RWPE1 (cell line): ENCODE results near the gene TAF1C.

ENCODE experiments used
- CTCF ChIA-PET: fragments of 350-600 bp; sonication (Branson Sonifier 250); formaldehyde crosslinking; extraction: SDS; loops from one replicate; lab custom pipeline; 2021; lab: Yijun Ruan, JAX
- POLR2A ChIA-PET: fragments of 400-600 bp; formaldehyde crosslinking; extraction: SDS; loops from one replicate; lab custom pipeline; 2020; ENCODE audit warnings: antibody characterized with exemption; ENCODE audit not compliant: low non-redundant PET; lab: Yijun Ruan, JAX
- DNase-seq: peaks from one replicate; pipeline ENCODE4 v3.0.0; 2012; ENCODE audit warnings: low spot score
- H3K27ac ChIP-seq: fragments of 450-650 bp; 2 replicates; pipeline ENCODE4 v1.5.1; 2017
- TF ChIP-seq, protein P1 (sequence below): fragments of 450-650 bp; conservative IDR thresholded peaks from 2 replicates; pipeline ENCODE4 v1.5.1; 2017; ENCODE audit warnings: low read depth, mild to moderate bottlenecking

TAF1C gene

DNA sequence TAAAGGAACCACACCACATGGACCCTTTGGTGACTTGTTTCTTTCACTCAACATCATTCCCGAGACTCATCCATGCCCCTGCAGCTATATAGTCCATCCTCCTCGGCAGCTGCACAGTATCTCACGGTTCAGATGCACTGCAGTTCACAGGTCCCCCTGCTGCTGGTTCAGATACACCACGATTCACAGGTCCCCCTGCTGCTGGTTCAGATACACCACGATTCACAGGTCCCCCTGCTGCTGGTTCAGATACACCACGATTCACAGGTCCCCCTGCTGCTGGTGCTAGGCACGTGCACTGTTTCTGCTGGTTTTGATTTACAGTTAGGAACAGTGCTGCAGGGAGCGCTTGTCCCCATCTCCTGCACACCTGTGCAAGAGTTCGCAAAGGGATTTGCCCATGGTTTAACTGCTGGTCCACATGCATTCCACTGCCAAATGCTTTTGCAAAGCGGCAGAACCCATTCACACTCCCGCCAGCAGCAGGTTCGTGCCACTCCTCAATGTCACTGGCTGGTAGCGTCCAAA lies 45.6 kb downstream of the TAF1C start:
- TF ChIP-seq, protein P1, sequence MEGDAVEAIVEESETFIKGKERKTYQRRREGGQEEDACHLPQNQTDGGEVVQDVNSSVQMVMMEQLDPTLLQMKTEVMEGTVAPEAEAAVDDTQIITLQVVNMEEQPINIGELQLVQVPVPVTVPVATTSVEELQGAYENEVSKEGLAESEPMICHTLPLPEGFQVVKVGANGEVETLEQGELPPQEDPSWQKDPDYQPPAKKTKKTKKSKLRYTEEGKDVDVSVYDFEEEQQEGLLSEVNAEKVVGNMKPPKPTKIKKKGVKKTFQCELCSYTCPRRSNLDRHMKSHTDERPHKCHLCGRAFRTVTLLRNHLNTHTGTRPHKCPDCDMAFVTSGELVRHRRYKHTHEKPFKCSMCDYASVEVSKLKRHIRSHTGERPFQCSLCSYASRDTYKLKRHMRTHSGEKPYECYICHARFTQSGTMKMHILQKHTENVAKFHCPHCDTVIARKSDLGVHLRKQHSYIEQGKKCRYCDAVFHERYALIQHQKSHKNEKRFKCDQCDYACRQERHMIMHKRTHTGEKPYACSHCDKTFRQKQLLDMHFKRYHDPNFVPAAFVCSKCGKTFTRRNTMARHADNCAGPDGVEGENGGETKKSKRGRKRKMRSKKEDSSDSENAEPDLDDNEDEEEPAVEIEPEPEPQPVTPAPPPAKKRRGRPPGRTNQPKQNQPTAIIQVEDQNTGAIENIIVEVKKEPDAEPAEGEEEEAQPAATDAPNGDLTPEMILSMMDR = no peak
- H3K27ac ChIP-seq = no peak overlapping the region
- ChIA-PET POLR2A (no interaction called here), CTCF (interaction anchor here (0.6 kb wide), 1 partner anchor 146 kb away, joined by 4 read pairs; no protein-coding TSS in a partner anchor)
- DNase-seq = no peak

DNA sequence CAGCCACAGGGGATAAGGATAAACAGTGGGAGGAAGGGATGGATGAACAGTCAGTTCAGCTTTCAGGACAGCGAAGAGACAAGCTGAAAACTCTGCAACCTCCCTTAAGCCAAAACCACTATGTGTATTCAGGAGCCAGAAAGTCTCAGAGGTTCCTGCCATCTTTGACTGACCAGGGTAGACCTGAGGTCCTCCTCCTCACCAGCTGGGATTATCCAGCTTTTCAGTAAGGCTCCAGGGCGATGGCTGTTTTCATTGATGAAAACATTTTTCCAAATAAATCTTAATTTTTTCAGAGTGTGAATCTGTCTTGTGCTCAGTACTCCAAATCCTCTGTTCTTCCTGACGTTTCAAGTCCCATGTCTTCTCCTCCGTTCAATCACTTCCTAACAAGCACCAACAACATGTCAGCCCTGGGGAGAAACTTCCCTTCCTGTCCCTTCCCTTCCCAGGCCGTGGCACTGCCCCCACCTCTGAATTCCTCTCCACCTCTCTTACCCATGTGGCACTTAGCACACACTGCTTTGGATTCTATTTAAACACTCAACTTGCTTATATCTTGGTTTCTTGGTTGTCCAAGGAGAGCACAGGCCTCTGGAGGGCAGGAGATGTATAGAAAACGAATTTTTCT lies 47.1 kb downstream of the TAF1C start:
- CTCF ChIA-PET = no interaction called here
- H3K27ac ChIP-seq = no peak overlapping the region
- TF ChIP-seq, protein P1 = no peak
- POLR2A ChIA-PET = no interaction called here
- DNase-seq = no peak

DNA sequence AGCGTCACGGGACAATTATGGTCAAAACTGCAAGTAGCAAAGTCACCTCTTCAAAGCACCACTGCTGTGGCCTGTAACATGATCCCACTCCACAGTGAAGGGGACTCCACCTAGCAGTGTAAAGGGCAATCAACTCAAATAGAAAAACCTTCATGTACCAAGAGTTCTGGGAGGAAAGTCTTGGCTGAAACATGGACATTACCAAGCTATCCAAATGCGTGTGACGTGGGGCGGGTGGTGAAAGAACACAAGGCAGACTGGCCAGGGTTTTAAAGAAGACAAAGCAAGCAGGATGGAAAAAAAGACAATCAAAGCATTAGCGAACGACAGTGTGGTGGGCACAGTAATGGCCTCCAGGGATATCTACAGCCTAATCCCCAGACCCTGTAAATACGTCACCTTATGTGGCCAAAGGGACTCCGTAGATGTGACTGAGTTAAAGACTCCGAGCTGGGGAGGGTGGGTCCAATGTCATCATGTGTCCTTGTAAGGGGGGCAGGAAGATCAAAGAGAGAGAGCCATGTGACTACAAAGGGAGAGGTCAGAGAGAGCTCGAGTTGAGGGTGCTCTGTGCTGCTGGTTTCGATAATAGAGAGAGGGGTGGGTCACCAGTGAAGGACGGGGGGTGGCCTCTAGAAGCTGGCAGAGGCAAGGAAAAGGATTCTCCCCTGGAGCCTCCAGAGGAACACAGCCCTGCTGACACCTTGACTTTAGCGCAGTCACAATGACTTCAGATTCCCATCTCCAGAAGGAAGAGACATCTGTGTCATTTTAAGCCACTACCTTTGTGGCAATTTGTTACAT lies 47.8 kb downstream of the TAF1C start:
- ChIA-PET CTCF (interaction anchor here (0.6 kb wide), 1 partner anchor 12 kb away, joined by 5 read pairs; no protein-coding TSS in a partner anchor), POLR2A (no interaction called here)
- DNase-seq = no peak
- TF ChIP-seq, protein P1 = no peak
- H3K27ac ChIP-seq = no peak overlapping the region

DNA sequence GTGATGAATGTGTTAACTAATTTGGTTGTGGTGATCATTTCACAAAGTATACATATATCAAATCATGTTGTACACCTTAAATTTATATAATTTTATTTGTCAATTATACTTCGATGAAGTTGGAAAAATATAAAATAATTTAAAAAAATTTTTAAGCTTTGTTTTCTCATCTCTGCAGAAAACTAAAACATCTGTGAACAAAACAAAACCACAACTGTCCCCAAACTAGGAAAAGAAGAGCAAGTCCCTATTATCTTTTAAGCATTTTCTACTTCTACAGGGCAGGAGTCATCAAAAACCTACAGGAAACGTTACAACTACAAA lies 48.4 kb downstream of the TAF1C start:
- ChIA-PET CTCF (no interaction called here), POLR2A (no interaction called here)
- no peak overlapping the region for H3K27ac ChIP-seq
- TF ChIP-seq, protein P1 = no peak
- DNase-seq = no peak

DNA sequence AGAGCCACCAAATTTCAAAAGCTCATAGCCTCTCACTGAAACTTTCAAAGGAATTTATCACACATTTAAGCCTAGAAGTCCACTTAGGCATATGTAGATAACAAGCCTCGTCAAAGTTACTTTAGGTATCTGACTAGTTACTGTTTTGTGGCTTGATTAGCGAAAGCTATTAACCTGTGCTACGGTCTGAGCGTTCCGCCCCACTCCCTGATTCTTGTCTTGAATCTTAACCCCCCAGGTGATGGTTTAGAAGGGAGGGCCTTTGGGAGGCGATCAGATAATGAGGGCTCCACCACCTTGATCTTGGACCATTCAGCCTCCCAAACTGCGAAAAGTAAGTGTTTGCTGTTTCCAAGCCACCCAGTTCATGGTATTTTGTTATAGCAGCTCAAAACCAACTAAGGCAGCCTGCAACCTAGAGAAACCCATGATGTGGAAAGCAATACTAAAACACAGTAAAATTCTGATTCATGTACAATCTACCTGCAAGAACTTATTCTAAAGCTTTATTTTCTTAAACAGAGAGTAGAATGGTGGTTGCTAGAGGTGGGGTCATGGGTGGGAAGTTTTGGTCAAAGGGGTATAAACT lies 49.0 kb downstream of the TAF1C start:
- DNase-seq = no peak
- CTCF ChIA-PET = no interaction called here
- POLR2A ChIA-PET = interaction anchor here (1.1 kb wide), 1 partner anchor 86 kb away, joined by 4 read pairs; no protein-coding TSS in a partner anchor
- no peak overlapping the region for H3K27ac ChIP-seq
- TF ChIP-seq, protein P1 = no peak

DNA sequence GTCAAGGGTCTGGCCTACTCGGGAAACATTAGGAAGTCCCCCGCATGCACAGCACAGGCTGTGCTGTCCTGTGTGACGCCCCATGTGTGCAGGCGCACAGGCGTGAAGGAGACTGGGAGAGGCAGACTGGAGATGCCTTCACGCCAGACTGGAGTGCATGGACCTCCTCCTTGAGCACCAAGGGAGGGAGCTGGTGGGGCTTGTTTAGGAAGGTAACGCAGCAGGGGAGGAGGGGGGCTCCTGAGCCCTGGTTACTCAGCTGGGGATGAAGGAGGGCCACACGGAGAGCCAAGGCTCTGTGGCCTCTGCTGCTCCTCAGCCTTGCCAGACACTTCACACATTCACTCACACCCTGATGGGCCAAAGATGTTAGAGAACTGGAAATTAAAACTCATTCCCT lies 49.6 kb downstream of the TAF1C start:
- no peak overlapping the region for H3K27ac ChIP-seq
- no peak for DNase-seq
- ChIA-PET CTCF (no interaction called here), POLR2A (interaction anchor here (1.1 kb wide), 1 partner anchor 86 kb away, joined by 4 read pairs; no protein-coding TSS in a partner anchor)
- TF ChIP-seq, protein P1 = no peak
